ENCODE results near the gene CCDC110. TPM values are rescaled to one million over a fixed set of nuclear protein-coding genes. Genes with fewer than 3 reads are reported as not detected.

The CCDC110 gene
- polyA plus RNA-seq, 12 donors: 1.1 to 3.3 (median 2.0) TPM; not detected in 2

DNA sequence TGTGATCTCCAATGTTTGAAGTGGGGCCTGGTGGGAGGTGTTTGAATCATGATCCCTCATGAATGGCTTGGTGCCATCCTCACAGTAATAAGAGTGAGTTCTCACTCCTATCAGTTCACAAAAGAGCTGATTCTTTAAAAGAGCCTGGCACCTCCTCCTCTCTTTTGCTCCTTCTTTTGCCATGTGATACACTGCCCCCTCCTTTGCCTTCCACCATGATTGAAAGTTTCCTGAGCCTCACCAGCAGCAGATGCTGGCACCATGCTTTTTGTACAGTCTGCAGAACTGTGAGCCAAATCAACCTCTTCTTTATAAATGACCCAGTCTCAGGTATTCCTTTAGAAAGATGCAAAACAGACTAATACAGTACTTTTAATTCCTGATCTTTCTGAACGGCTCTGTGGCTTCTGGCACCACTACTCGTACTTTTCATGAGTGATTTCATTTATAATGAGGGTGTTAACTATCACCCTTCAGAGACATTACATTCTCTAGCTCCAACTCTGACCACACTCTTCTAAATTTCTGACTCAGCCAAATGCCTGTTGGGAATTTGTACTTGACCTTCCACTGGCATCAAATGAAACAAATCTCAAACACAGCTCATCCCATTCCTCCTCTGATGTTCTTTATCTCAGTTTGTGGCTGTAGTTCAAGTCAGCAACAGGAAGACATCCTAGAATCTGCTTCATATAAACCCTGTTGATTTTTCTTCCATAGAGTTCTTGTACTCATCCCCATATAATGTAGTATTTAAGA lies 50.0 kb downstream of the CCDC110 start:
- DNase-seq: no peak

DNA sequence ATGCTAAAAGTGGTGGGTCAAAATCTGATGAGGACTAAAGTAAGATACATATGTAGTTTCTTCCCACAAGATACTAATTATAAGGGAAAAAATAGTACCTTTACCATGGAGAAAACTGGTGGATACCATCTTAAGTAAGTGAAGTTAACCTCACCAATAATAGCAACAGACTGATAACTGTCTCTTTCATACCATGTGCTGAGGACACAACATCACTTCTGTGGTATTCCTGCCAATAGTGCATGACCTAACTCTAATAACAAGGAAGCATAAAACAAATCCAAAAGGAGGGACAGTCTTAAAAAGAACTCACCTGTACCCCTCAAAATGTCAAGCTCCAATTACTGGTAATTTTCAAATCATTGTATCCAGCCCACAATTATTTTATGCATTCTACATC lies 54.6 kb downstream of the CCDC110 start:
- DNase-seq: no peak

- no peak for DNase-seq
These were observed 59.1 kb downstream of the CCDC110 start for GRCh38 chr4:185412412-185412811.

- no peak for DNase-seq
These were observed 59.7 kb downstream of the CCDC110 start for GRCh38 chr4:185411849-185412248.

- DNase-seq: no peak
These were observed 63.1 kb downstream of the CCDC110 start for GRCh38 chr4:185408432-185408831.

DNA sequence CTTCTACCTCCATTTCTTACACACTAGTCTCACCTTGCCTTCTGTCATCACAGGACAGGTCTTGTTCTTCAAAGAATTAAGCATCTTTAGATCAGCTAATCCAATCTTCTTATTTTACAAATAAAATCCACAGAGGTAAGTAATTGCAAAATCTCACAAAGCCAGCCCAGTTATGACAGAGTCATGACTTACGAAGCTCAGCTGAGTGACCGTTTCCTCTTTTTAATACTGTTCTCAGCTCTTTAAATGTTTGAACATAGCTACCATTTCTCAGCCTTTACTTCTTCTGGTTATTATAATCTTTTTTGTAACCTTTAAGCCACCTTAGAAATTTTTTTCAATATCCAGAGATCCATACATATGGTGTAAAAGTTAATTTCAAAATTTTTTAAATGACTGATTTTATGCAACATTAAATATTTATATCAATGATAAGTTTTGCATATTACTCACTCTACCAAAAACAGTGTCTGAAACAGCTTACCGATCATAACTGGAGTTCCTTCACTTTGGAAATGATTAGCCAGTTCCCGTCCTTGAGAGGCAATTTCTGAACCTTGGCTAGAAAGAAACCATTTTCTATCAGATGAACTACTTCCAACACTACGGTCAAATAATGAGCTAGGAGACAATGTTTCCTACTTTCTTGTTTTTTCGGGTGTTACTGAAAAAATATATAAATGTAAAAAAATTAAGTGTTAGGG lies 66.1 kb downstream of the CCDC110 start:
- no peak for DNase-seq

DNA sequence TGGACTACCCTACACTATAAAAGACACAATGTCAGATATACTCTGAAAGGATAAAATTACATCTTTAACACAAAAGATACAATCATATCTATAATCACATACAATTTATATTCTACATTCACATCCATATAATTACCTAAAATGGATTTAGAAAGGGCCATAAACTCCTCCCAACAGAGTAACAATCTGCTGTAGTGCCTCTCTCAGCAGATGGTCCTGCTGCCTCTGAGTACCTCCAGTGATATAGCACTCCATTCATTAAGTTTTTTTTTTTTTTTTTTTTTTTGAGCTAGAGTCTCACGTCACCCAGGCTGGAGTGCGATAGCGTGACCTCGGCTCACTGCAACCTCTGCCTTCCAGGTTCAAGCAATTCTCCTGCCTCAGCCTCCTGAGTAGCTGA lies 67.5 kb downstream of the CCDC110 start:
- no peak for DNase-seq

- DNase-seq: no peak
These were observed 72.1 kb downstream of the CCDC110 start for GRCh38 chr4:185399466-185399865.

GRCh38 chr4:185398618-185399017 lies 72.9 kb downstream of the CCDC110 start:
- no peak for DNase-seq

GRCh38 chr4:185396724-185397385 lies 74.7 kb downstream of the CCDC110 start, which contains the start of gene ANKRD37:
TSS of gene ANKRD37 (plus strand) at chr4:185396841. CDS start at chr4:185396924, 83 bp downstream.
- DNase-seq: peak; percentile 43

GRCh38 chr4:185395956-185396723 lies 75.4 kb downstream of the CCDC110 start:
- DNase-seq: peak; percentile 97

DNA sequence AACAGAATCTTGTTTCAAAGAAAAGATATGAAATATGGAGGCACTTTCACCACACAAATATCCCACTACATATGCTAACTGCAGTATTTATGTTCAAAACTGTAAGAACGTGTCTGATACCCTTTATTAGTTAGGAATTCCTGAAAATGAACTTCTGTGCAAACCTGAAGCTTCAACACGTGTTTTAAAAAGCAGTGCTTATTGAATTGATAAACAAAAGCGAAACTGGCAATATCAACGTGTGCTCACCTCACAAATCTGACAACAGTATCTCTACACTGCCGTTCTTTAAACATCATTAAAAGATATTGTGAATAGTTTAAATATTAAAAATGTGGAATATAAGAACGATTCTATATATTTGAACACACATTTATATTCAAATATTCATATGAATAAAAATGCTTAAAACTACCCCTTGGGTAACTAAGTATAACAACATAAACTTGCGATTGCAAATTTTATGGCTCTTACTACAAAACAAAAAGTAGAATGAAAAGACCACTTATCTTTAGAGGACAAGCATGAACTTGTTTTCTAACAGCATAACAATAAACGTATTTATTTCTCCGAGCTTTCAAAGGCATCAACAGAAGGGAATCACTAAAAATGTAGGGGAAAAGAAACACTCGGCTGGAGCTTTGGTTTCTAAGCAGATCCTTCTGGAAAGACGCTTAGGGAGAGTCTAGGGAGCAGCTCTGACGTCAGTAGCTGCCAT lies 76.1 kb downstream of the CCDC110 start, which contains the start of gene LRP2BP:
Gene LRP2BP, minus strand, starts transcription at position 687 of the 718 bp plus-strand sequence. CDS start 17,738 bp downstream, outside the sequence.
- DNase-seq: peak; percentile 93

Other genes starting within 250 kb of the CCDC110 start
- 1 to 10 TPM in 11 of 12 donors, not detected in 1; 2.0 to 8.2 (median 4.2) TPM for gene LRP2BP, start 75.8 kb downstream of the CCDC110 start, polyA plus RNA-seq (ENCODE audit: insufficient read length in 12 of 12)
- gene ANKRD37, start 74.9 kb downstream of the CCDC110 start, polyA plus RNA-seq (ENCODE audit: insufficient read length in 12 of 12): 10 to 100 TPM in 11 of 12 donors, not detected in 1; 13.5 to 40.3 (median 21.0) TPM
- gene UFSP2, start 45.8 kb downstream of the CCDC110 start, polyA plus RNA-seq (ENCODE audit: insufficient read length in 12 of 12): 10 to 100 TPM in 11 of 12 donors, not detected in 1; 39.4 to 59.1 (median 51.5) TPM
- gene PDLIM3, start 63.8 kb upstream of the CCDC110 start, polyA plus RNA-seq (ENCODE audit: insufficient read length in 12 of 12): 100 to 1,000 TPM; 198 to 740 (median 501) TPM